ENCODE results near the gene PILRA.
A peak's percentile ranks its signal among the peaks of the same experiment; 100 is the strongest.
"Not testable (repeated sequence)": the region's sequence is repeated elsewhere in the genome, so short reads cannot be mapped to it uniquely, and the experiment has no call there.

PILRA gene

DNA sequence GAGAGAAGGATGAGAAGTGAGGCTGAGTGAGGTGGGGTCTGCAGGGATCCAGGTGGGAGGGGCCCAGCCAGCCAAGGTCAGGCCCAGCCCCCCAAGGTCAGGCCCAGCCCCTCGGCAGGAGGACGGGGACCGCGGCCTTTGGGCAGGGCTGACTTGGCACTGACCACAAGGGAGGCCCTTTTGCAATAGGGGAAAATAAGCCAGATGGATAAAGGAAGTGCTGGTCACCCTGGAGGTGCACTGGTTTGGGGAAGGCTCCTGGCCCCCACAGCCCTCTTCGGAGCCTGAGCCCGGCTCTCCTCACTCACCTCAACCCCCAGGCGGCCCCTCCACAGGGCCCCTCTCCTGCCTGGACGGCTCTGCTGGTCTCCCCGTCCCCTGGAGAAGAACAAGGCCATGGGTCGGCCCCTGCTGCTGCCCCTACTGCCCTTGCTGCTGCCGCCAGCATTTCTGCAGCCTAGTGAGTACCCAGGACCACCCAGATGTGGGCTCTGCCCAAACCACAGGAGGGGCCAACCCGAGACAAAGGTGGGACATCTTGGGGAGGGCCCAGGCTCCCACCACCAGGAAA is at the start of gene PILRA:
PILRA (plus strand) TSS at position 227 of the 571 bp plus-strand sequence; CDS start at position 397, 170 bp downstream.
- no peak for DNase-seq

GRCh38 chr7:100324194-100324593 is 49.1 kb upstream of the PILRA start:
- DNase-seq = not testable (repeated sequence)

DNA sequence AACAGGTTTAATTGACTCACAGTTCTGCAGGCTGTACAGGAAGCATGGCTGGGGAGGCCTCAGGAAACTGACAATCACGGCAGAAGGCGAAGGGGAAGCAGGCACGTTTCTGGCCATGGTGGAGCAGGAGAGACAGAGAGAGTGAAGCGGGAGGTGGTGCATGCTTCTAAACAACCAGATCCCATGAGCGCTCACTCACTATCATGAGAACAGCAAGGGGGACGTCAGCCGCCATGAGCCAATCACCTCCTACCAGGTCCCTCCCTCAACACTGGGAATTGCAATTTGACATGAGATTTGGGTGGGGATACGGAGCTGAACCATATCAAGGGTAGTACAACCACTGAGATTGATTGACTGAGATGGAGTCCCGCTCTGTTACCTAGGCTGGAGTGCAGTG is 47.6 kb upstream of the PILRA start:
- DNase-seq = not testable (repeated sequence)

DNA sequence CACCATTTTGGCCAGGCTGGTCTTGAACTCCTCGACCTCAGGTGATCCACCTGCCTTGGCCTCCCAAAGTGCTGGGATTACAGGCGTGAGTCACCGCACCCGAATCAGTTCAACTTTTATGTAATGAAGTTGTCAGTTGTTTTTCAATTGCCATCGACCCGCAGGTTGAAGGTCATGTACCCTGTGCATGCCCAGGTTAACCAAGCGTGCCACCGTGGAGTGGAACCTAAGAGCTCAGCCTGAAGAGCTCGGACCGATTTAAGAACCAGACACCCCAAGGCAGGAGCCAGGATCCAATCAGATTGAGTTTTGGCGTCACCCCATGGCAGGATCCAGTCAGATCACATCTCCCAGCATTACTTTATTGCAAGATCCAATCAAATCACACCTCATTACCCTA is 46.4 kb upstream of the PILRA start:
- DNase-seq = not testable (repeated sequence)

DNA sequence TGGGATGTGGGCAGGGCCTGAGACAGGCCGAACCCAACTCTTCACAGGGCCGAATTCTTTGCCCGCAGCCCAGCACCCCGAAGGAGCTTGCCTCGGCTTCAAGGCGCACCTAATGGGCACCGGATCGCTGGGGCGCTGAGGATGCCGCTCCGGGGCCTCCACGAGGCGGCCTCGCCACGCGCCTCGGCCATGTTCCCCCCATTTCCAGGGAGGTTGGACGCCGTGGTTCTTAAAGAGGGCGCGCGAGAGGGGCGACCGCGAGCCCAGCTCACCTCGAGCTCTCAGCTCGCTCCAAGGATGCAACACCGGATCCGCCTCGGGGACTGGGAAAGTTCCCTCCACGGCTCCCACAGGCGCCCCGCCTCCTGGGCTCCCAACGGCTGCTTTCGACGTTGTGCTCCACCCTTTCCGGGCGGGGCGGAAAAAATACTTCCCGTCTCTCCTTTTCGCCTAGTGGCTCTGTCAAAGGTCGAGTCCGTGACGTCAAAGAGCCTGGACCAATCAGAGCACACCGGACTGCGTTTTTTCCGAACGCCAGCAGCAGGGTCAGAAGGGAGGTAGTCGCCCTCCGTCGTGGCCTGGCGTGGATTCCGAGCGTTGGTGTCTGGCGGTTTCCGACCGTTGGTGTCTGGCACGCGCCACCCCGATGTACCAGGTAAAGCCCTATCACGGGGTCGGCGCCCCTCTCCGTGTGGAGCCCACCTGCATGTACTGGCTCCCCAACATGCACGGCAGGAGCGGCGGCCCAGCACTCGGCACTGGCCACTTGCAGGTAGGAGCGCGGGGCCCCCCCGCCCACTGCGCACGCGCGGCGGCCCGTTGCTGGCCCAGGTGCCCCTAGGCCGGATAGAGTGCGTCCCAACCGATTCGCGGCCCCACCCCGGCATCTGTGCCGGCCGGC is 37.5 kb upstream of the PILRA start:
- peak; percentile 91 for DNase-seq

GRCh38 chr7:100338083-100338696 is 35.1 kb upstream of the PILRA start:
- not testable (repeated sequence) for DNase-seq

DNA sequence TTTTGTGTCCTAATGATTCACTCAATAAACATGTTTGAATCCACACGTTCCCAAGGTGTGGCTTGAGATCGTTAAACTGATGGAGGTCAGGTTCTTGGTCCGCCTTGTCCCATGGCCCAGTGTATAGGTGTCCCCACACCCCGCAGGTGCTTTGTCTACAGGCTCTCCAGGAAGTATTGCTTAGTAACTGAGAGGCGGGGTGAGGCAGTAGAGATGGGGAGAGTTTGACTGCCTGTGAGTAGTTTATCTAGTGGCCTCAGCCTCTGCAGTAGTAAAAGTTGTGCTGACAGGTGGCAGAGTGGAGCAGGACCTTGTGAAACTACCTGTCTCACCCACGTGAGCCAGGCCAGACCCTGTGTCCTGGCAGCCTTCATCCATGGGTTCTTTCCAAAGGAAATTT is 32.0 kb upstream of the PILRA start:
- DNase-seq = not testable (repeated sequence)

DNA sequence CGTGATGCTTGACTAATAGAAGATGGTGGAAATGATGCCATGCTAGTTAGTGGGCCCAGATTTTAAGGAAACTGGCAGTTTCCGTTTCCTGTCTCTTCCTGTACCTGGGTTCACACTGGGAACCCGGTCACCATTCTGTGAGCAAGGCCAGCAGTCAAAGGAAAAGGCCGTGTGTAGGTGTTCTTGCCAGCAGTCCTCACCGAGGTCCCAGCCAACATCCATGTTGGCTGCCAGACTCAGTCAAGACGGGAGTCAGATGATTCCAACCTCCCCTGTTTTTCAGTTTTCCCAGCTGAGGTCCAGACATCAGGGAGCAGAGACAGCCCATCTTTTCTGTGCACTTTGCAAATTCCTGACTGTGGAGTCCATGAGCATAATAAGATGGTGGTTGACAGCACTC is 30.5 kb upstream of the PILRA start:
- no peak for DNase-seq

- DNase-seq = not testable (repeated sequence)
Observed at GRCh38 chr7:100344124-100344559, 29.1 kb upstream of the PILRA start.

DNA sequence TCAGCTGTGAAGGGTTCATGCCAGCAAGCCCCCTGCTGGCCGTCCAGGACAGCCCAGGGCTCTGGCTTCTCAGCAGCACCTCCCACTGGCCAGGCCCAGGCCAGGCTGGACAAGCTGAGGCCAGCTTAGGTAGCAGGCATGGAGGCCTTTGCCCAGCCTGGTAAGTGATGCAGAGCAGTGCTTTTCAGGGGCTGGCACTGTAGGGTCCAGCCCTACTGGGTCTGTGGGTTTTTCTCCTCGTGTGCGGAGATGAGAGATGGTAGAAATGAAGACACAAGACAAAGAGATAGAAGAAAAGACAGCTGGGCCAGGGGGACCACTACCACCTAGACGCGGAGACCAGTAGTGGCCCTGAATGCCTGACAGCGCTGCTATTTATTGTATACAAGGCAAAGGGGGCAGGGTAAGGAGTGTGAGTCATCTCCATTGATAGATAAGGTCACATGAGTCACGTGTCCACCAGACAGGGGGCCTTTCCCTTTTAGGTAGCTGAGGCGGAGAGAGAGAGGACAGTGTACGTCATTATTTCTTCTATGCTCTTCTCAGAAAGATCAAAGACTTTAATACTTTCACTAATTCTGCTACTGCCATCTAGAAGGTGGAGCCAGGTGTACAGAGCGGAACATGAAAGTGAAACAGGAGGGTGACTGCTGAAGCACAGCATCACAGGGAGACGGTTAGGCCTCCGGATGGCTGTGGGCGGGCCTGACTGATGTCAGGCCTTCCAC is 28.6 kb upstream of the PILRA start:
- not testable (repeated sequence) for DNase-seq

GRCh38 chr7:100345288-100345672 is 28.0 kb upstream of the PILRA start:
- DNase-seq = peak; percentile 39

- DNase-seq = no peak
Observed at GRCh38 chr7:100346921-100347320, 26.4 kb upstream of the PILRA start.

GRCh38 chr7:100348805-100349204 is 24.5 kb upstream of the PILRA start:
- no peak for DNase-seq

GRCh38 chr7:100349757-100350156 is 23.5 kb upstream of the PILRA start:
- no peak for DNase-seq

DNA sequence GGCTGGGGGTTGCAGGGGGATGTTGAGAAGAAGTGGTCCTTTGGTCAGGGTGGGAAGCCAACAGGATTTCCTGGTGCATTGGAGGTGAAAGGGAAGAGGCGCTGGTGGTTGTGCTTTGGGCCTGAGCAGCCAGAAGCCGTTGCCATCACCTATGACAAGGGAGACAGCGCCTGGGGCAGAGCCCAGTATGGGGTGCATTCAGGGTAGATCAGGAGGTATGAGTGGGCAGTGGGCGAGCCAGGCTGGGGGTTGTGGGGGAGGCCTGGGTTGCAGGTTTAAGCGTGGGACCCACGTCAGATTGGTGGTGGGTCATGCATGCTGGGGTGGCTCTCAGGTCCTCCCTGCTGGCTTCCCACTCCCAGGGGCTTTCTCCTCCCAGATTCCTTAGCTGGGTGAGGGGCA is 21.6 kb upstream of the PILRA start:
- DNase-seq = no peak

DNA sequence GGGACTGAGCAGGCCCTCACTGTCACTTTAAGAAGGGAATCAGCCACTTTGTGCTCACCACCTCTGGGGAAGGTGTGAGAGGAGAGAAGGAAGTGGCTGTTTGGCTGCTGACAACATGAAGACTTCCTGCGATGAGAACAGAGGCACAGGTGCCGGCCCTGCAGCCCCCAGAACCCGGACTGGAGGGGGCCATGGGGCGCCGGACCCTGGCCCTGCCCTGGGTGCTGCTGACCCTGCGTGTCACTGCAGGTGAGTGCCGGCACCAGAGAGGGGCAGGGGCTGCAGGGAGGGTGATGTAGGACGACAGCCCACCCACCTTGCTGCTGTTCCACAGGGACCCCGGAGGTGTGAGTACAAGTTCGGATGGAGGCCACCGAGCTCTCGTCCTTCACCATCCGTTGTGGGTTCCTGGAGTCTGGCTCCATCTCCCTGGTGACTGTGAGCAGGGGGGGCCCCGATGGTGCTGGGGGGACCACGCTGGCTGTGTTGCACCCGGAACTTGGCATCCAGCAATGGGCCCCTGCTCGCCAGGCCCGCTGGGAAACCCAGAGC is 21.0 kb upstream of the PILRA start:
- DNase-seq = not testable (repeated sequence)

DNA sequence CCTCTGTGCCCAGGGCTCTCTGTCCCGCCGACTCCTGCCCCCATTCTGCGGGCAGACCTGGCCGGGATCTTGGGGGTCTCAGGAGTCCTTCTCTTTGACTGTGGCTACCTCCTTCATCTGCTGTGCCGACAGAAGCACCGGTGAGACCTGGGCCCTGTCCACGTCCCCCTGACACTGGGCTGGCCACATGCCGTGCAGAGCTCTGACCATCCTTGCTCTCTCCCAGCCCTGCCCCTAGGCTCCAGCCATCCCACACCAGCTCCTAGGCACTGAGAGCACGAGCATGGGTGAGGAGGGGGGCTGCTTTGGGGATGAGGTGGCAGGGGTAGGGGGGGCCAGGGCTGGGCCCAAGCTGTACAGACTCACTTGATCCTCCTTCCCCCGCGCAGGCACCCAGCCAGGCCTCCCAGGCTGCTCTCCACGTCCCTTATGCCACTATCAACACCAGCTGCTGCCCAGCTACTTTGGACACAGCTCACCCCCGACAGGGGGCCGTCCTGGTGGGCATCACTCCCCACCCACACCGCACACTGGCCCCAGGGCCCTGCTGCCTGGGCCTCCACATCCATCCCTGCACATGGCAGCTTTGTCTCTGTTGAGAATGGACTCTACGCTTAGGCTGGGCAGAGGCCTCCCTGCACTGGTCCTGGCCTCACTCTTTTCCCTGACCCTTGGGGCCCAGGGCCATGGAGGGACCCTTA is 20.2 kb upstream of the PILRA start:
- DNase-seq = no peak

- DNase-seq = no peak
Observed at GRCh38 chr7:100353685-100354330, 19.5 kb upstream of the PILRA start.

DNA sequence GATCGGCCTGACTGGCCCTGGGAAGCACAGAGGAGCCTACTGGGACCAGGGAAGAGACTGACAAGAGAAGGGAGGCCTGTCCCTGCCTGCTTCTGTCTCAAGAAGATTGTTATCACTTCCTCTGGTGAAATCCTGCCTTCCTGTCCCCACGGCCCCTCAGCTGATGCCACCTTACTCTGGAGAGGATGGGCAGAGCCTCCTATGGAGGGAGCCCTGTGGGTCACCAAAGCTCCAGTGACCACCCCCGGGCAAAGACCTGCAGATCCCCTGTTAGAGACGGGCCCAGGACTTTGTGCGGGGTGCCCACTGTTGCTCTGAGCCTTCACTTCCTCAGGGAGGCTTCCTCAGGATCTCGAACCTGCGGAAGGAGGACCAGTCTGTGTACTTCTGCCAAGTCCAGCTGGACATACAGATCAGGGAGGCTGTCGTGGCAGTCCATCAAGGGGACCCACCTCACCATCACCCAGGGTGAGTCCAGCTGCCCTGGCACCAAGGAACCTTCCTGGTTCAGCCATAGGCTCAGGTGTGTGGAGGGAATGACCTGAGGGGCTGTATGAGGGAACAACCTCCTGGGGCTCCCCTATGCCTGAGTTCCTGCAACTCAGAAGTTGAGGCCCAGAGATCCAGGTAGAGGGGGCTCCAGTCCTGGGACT is 16.7 kb upstream of the PILRA start:
- DNase-seq = no peak

DNA sequence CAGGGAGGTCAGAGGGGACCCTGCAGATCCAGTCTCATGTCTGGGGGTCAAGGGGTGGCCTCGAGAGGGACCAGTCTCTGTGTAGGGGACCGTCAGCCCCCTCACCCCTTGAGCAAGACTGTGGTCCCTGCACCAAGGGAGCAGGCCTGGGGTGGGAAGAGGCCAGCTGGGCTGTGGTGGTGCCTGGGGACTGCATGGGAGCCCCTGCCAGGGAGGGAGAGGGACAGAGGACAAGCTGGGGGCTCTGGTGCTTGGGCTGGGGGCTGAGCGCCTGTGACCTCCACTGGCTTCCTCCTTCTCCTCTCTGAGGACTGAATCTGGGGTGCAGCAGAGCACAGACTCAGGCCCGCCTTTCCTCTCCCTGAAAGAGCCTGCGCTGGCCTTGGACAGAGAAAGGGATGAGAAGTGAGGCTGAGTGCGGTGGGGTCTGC is 16.1 kb upstream of the PILRA start:
- DNase-seq = no peak
